Activated naive CD4-positive, alpha-beta T cell treated with anti-CD3 and anti-CD28 coated beads, Interleukin-2, amount 50 U/mL, for 24 hours (primary cell): Measurements from ENCODE around the gene SEBOX.

ENCODE experiments used
- H3K27ac Mint-ChIP-seq: one replicate; pipeline ENCODE4 v1.8.0; 2021; ENCODE audit warnings: mild to moderate bottlenecking, mixed read lengths
- H3K27me3 Mint-ChIP-seq: one replicate; pipeline ENCODE4 v1.8.0; 2021; ENCODE audit warnings: mixed read lengths
- H3K36me3 Mint-ChIP-seq: one replicate; pipeline ENCODE4 v1.8.0; 2021; ENCODE audit warnings: mixed read lengths
- H3K4me1 Mint-ChIP-seq: one replicate; pipeline ENCODE4 v1.8.0; 2021; ENCODE audit warnings: mixed read lengths
- H3K4me3 Mint-ChIP-seq: one replicate; pipeline ENCODE4 v1.8.0; 2021; ENCODE audit warnings: mild to moderate bottlenecking, mixed read lengths
- H3K9me3 Mint-ChIP-seq: one replicate; pipeline ENCODE4 v1.8.0; 2021; ENCODE audit warnings: mixed read lengths

Gene SEBOX

DNA sequence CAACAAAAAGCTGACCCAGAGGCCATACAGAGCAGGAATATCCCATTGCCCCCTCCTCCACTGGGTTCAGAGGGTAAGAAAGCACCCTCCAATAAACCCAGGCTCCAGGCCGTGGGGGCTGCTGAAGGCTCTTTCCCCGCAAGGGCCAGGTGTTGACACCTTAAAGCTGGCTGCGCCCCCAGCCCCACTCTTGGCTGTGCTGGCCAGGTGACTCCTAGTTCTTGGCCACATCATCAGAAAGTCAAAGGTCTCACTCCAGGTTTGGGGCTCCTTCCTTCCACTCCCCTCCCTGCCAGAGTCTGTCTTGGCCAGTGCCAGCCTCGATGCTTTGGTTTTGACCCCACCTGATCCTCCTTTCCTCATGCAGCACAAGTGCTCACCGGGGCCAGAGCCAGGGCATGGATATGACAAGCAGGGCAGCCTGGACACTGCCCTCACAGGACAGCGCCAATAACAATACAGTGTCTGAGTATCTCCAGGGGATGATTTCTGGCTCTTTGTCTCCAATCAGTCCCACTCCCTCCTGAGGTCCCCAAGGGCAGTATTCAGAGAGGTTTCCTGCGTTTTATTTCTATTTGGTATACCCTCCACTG, 32.8 kb upstream of the SEBOX start:
- H3K36me3 Mint-ChIP-seq = peaks cover 2% of the 10 kb centered on the region
- no peaks in the 10 kb centered on the region for H3K9me3 Mint-ChIP-seq
- H3K27ac Mint-ChIP-seq = no peak overlapping the region
- H3K4me1 Mint-ChIP-seq = no peaks in the 10 kb centered on the region
- H3K4me3 Mint-ChIP-seq = no peak overlapping the region
- no peaks in the 10 kb centered on the region for H3K27me3 Mint-ChIP-seq

DNA sequence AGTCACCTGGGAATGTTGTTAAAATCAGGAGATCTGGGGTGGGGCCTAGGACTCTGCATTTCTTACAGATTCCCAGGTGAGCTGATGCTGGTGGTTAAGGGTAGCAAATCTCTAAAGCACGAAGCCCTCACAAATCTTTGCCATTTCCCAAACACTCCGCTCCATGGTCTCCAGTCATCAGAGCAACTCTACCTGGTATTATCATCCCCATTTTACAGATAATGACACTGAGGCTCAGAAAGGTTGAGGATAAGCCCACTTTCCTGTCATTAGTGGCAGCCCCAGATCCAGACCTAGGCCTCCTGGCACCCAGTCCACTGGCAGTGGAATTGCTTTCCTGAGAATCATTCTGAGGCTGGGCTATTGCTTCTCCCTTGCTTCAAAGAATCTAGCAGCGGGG, 32.3 kb upstream of the SEBOX start:
- Mint-ChIP-seq H3K4me1 (no peaks in the 10 kb centered on the region), H3K27me3 (no peaks in the 10 kb centered on the region), H3K4me3 (no peak overlapping the region), H3K9me3 (no peaks in the 10 kb centered on the region), H3K27ac (no peak overlapping the region), H3K36me3 (peaks cover 2% of the 10 kb centered on the region)

DNA sequence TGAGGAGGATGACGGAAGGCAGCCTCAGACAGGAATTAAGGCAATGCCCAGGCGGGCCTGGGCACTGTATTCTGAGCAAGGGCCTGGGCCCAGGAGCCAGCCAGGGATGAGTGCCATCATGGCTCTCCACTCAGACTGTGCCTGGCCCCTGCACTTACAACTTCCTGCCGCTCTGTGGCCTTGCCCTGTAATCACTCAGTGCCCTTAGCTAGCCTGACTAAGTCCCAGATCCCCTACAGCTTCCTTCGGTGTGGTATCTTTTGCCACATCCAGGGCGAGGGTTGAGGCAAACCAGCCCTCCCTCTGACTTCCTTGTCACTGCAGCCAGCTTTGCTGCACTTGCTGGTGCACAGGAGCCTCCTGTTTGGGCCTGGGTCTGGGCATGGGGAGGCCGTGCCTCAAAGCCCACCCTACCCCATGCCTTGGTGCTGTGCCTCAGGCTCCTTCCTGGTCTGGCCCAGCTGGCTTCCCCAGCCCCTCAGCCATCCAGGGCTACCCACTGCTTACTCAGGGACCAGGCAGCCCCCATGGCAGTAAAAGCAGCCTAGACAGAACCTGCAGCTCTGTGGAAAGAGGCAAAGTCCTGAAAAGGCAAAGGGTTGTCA, 31.7 kb upstream of the SEBOX start:
- Mint-ChIP-seq H3K27ac (no peak overlapping the region), H3K27me3 (no peaks in the 10 kb centered on the region), H3K4me1 (no peaks in the 10 kb centered on the region), H3K9me3 (no peaks in the 10 kb centered on the region), H3K36me3 (peaks cover 2% of the 10 kb centered on the region), H3K4me3 (no peak overlapping the region)

DNA sequence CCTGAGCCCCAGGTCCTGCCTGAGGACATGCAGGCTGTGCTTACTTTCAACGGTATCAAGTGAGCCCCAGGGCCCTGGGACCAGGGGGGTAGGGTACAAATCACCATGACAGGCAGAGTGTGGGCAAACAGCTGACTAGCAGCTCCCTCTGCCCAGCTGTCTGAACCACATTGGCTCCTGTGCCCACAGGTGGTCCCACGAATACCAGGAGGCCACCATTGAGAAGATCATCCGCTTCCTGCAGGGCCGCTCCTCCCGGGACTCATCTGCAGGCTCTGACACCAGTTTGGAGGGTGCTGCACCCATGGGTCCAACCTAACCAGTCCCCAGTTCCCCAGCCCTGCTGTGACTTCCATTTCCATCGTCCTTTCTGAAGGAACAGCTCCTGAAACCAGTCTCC, 31.0 kb upstream of the SEBOX start:
- Mint-ChIP-seq H3K27ac (no peak overlapping the region), H3K36me3 (peaks cover 5% of the 10 kb centered on the region), H3K4me3 (no peak overlapping the region), H3K27me3 (no peaks in the 10 kb centered on the region), H3K9me3 (no peaks in the 10 kb centered on the region), H3K4me1 (no peaks in the 10 kb centered on the region)

DNA sequence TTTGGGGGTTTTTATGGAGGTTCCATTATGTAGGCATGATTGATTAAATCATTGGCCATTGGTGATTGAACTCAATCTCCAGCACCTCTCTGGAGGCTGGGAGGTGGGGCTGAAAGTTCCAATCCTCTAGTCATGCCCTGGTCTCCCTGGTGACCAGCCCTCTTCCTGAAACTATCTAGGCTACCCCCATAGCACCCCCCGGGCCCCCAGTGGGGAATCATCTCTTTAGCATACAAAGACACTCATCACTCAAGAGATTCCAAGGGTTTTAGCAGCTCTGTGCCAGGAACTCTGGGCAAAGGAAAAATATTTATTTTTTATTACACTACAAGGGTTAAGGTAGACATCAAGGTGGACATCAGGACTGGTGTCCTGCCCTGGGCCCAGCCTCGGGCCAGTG, 30.4 kb upstream of the SEBOX start:
- Mint-ChIP-seq H3K9me3 (no peaks in the 10 kb centered on the region), H3K27ac (no peak overlapping the region), H3K27me3 (no peaks in the 10 kb centered on the region), H3K4me1 (no peaks in the 10 kb centered on the region), H3K36me3 (peaks cover 7% of the 10 kb centered on the region), H3K4me3 (no peak overlapping the region)

DNA sequence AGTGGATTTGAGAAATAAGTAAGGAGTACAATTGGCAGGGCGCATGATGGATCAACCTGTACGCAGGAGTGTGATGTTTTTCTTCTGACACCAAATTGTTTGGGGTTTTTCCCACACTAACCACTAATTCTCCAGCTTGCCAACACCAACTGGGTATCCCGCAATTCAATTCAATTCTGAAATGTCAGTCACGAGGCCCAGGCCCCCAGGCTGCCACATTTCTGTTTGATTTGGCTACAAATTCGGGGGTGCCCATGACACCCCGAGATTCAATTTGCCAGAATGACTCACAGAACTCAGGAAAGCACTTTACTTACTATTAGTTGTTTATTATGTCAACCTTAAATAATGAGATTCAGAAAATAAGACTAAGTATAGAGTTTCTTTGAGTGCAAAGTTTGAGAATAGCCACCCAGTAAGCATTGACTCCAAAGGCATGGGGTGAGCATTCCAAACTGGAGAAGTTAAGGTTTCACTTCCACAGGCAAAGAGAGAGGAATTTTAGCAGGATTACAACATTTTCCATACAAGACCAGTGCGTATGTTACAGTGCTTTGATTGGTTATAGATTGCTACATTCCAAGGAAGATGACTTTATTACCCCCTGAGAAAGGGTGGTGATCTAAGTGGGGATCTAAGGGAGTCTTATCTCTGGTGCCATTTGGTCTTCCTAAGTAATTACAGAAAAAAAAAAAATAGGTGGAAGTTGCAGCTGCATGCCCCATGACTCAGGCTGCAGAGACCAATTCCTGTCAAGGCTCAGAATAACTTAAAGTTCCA, 29.5 kb upstream of the SEBOX start:
- Mint-ChIP-seq H3K4me1 (no peaks in the 10 kb centered on the region), H3K4me3 (no peak overlapping the region), H3K27me3 (no peaks in the 10 kb centered on the region), H3K9me3 (no peaks in the 10 kb centered on the region), H3K36me3 (peaks cover 10% of the 10 kb centered on the region), H3K27ac (no peak overlapping the region)

DNA sequence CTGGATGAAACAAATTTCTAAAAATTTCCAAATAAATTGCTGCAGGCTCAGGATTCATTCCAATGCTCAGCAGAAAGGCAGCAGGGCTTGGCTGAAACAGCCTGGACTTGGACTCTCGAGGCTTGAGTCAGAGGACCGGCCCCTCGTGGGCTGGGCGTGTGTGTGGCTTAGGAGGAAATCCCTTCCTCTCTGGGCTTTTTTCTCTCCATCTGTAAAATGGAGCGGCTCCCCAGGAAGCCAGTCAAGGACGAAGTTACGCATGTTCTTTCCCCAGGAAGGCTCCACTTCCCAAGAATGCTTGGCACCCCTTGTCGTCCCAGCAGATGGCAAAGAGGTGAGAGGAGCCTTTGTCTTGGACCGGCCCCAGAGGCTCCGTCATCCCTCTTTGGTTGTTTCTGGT, 27.5 kb upstream of the SEBOX start:
- Mint-ChIP-seq H3K36me3 (peaks cover 13% of the 10 kb centered on the region), H3K4me1 (peaks cover 4% of the 10 kb centered on the region), H3K9me3 (no peaks in the 10 kb centered on the region), H3K27me3 (no peaks in the 10 kb centered on the region), H3K4me3 (no peak overlapping the region), H3K27ac (no peak overlapping the region)

DNA sequence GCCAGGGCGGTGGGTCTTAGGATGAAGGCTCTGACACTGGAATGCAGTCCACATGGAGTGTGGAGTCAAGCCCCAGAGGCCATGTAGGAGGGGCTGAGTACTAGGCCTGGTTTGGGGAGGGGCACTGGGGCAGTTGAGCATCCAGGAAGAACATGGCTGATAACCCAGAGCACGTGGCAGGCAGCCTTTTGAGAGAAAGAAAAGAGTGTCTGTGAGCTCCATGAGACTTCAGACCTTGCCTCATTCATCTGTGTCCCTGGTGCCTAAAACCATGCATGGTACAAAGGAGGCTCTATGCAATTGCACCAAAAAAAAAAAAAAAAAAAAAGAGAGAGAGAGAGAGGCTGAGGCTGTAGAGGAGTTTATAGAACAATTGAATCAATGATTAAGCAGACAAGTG, 26.4 kb upstream of the SEBOX start:
- Mint-ChIP-seq H3K27me3 (no peaks in the 10 kb centered on the region), H3K4me3 (no peak overlapping the region), H3K36me3 (peaks cover 13% of the 10 kb centered on the region), H3K27ac (no peak overlapping the region), H3K4me1 (peaks cover 5% of the 10 kb centered on the region), H3K9me3 (no peaks in the 10 kb centered on the region)

DNA sequence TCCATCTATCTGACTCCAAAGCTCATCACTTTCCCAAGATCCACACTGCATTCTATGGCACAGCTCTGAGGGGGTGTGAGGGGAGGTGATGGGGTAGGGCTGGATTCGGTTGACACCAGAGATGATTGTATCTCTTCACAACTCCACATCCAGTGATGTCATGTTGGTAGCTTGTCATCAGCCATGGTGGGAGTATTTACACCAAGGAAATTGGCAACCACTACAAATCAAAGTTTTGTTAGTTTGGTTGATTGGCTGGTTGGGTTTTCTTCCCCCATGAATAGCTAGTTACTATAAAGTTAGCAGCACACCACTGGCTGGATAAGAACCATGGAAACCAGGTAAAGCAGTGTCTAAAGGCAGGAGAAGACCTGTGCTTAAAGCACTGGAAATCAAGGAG, 26.0 kb upstream of the SEBOX start:
- peaks cover 13% of the 10 kb centered on the region for H3K36me3 Mint-ChIP-seq
- no peak overlapping the region for H3K4me3 Mint-ChIP-seq
- H3K27me3 Mint-ChIP-seq = no peaks in the 10 kb centered on the region
- peaks cover 5% of the 10 kb centered on the region for H3K4me1 Mint-ChIP-seq
- H3K27ac Mint-ChIP-seq = no peak overlapping the region
- H3K9me3 Mint-ChIP-seq = no peaks in the 10 kb centered on the region

DNA sequence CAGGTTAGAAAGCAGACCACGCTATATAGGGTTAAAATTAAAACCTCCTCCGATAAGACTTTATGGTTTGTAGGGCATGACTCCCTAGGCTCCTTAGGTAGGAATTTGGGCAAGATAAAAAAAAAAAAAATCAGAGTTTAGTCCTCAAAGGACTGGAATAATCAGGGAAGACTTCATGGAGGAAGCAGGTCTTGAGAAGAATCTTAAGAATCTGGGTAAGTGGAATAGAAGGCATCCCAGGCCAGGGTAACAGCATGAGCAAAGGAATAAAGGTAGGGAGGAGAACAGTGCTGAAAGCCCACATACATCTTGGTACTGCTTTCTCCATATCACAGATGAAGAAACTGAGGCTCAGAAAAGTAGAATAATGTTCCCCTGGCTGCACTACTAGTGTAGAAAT, 25.6 kb upstream of the SEBOX start:
- H3K27ac Mint-ChIP-seq = no peak overlapping the region
- no peaks in the 10 kb centered on the region for H3K27me3 Mint-ChIP-seq
- H3K36me3 Mint-ChIP-seq = peaks cover 13% of the 10 kb centered on the region
- H3K4me1 Mint-ChIP-seq = peaks cover 6% of the 10 kb centered on the region
- H3K9me3 Mint-ChIP-seq = no peaks in the 10 kb centered on the region
- H3K4me3 Mint-ChIP-seq = no peak overlapping the region

DNA sequence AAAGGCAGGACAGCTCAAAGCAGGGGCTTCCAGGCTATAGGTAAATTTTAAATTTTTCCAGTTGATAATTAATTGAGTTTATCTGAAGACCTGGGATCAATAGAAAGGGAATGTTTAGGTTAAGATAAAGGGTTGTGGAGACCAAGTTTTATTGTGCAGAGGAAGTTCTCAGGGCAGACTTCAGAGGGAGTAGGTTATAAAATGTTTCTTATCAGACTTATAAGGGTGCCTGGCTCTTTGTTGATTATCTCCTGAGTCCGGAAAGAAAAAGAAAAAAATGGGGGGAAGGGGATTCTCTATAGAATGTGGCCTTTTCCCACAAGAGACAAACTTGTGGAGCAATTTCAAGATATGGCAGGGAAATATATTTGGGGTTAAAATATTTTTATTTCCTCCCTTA, 25.1 kb upstream of the SEBOX start:
- no peaks in the 10 kb centered on the region for H3K9me3 Mint-ChIP-seq
- peaks cover 13% of the 10 kb centered on the region for H3K36me3 Mint-ChIP-seq
- no peak overlapping the region for H3K27ac Mint-ChIP-seq
- peaks cover 10% of the 10 kb centered on the region for H3K4me1 Mint-ChIP-seq
- H3K27me3 Mint-ChIP-seq = no peaks in the 10 kb centered on the region
- H3K4me3 Mint-ChIP-seq = no peak overlapping the region

DNA sequence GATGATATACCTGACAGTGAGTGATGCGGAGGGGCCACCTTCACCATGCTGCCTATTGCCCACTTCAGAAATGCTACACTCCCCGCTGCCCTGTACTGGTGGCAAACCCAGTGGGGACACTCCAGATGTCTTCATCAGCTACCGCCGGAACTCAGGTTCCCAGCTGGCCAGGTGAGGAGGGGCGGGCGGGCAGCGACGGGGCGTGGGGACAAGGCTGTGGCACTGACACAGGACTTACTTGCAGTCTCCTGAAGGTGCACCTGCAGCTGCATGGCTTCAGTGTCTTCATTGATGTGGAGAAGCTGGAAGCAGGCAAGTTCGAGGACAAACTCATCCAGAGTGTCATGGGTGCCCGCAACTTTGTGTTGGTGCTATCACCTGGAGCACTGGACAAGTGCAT, 23.1 kb upstream of the SEBOX start:
- Mint-ChIP-seq H3K27me3 (no peaks in the 10 kb centered on the region), H3K27ac (no peak overlapping the region), H3K36me3 (peaks cover 11% of the 10 kb centered on the region), H3K4me3 (no peak overlapping the region), H3K9me3 (no peaks in the 10 kb centered on the region), H3K4me1 (peaks cover 19% of the 10 kb centered on the region)

DNA sequence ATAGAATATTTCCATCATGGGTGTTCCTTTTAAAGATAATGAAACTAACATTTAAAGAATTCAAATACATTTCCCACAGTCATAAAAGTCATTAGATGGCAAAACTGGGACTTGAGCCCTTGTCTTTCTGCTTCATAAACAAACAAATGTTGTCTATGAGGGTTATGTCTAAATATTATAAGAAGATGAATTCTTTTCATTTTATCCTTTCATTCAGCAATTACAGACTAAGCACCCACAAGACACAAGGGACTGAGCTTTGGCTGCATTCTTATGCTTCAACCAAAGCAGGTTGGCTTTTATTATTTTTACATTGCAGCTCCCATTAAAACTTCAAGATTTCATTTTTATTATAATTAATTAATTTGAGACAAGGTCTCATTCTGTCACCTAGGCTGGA, 21.4 kb upstream of the SEBOX start:
- H3K36me3 Mint-ChIP-seq = peaks cover 10% of the 10 kb centered on the region
- H3K27ac Mint-ChIP-seq = no peak overlapping the region
- no peaks in the 10 kb centered on the region for H3K27me3 Mint-ChIP-seq
- H3K9me3 Mint-ChIP-seq = no peaks in the 10 kb centered on the region
- no peak overlapping the region for H3K4me3 Mint-ChIP-seq
- peaks cover 27% of the 10 kb centered on the region for H3K4me1 Mint-ChIP-seq

DNA sequence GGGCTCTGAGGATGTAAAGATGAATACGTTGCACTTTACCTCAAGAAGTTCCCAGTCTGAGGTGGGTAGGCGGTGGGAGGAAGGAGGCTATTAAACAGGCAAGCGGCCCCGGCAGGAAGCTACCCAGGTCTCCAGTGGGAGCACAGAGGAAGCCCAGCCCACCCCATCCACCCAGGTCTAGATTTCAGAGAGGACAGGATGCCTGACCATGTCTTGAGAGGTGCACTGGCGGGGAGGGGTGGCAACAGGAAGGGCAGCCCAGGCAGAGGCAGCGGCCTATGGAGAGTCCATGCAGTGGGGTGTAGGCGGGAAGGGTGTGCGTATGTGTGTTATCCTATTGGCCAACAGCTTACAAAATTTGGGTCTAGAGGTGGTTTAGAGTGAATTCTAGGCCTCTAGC, 20.4 kb upstream of the SEBOX start:
- peak overlapping the region; percentile 94 for H3K4me3 Mint-ChIP-seq
- peaks cover 9% of the 10 kb centered on the region for H3K36me3 Mint-ChIP-seq
- H3K9me3 Mint-ChIP-seq = no peaks in the 10 kb centered on the region
- no peak overlapping the region for H3K27ac Mint-ChIP-seq
- H3K27me3 Mint-ChIP-seq = no peaks in the 10 kb centered on the region
- H3K4me1 Mint-ChIP-seq = peaks cover 36% of the 10 kb centered on the region

DNA sequence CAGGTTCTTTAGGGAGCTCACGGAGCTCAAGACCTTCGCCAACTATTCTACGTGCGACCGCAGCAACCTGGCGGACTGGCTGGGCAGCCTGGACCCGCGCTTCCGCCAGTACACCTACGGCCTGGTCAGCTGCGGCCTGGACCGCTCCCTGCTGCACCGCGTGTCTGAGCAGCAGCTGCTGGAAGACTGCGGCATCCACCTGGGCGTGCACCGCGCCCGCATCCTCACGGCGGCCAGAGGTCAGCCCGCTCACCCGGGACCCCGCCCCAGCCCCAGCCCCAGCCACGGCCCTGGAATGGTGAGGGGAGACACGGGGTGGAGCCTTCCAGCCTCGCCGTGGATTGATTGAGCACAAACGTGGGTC, 20.0 kb upstream of the SEBOX start:
- Mint-ChIP-seq H3K27ac (no peak overlapping the region), H3K4me3 (peak overlapping the region; percentile 94), H3K4me1 (peaks cover 39% of the 10 kb centered on the region), H3K27me3 (no peaks in the 10 kb centered on the region), H3K9me3 (no peaks in the 10 kb centered on the region), H3K36me3 (peaks cover 7% of the 10 kb centered on the region)

DNA sequence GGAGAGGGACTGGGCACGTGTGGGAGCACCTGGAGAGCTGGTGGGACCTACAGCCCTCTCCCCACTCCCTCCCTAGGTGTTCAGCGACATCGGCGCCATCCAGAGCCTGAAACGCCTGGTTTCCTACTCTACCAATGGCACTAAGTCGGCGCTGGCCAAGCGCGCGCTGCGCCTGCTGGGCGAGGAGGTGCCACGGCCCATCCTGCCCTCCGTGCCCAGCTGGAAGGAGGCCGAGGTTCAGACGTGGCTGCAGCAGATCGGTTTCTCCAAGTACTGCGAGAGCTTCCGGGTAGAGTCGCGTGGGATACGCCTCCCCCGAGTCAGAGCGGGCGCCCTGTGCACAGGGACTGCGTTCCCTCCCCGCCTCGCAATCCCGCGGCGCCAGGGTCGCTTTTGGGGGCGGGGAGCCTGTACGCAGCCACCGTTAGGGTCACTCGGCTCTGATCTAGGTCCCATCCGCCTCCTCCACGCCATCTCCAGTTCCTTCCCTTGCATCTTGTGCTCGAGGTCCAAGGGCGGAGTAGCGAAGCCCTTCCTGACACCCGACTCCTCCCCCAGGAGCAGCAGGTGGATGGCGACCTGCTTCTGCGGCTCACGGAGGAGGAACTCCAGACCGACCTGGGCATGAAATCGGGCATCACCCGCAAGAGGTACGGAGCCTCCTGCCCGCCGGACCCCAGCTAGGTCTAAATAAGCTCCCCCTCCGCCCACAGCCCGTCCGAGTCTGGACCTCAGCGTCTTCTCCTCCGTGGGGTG, 19.5 kb upstream of the SEBOX start:
- Mint-ChIP-seq H3K9me3 (no peaks in the 10 kb centered on the region), H3K4me3 (peak overlapping the region; percentile 94), H3K36me3 (peaks cover 7% of the 10 kb centered on the region), H3K27me3 (no peaks in the 10 kb centered on the region), H3K27ac (peak overlapping the region; percentile 76), H3K4me1 (peaks cover 39% of the 10 kb centered on the region)
